Transverse colon (tissue), 4 donors: ENCODE results near the gene FLOT2. TPM values are rescaled to one million over a fixed set of nuclear protein-coding genes. Genes with fewer than 3 reads are reported as not detected.
"Not testable (repeated sequence)": the region's sequence is repeated elsewhere in the genome, so short reads cannot be mapped to it uniquely, and the experiment has no call there.

Experiments used
- DNase-seq: peaks from one replicate; pipeline ENCODE4 v3.0.0-alpha.2; 2019
- H3K27ac ChIP-seq, 4 donors: fragments of 200-600 bp; sonication (generic); 2 replicates each; pipeline ENCODE4 v1.5.1; 2016 to 2018; ENCODE audit warnings: inconsistent platforms in 4 of 4
- H3K27me3 ChIP-seq: fragments of 200-600 bp; sonication (generic); 2 replicates; pipeline ENCODE4 v1.5.1; 2017; ENCODE audit warnings: inconsistent platforms
- H3K36me3 ChIP-seq, 4 donors: fragments of 200-600 bp; sonication (generic); 2 replicates each; pipeline ENCODE4 v1.5.1; 2017 to 2019; ENCODE audit warnings: inconsistent platforms in 4 of 4
- H3K4me1 ChIP-seq, 4 donors: fragments of 200-600 bp; sonication (generic); 2 replicates each; pipeline ENCODE4 v1.5.1; 2017 to 2020; ENCODE audit warnings: inconsistent platforms in 4 of 4
- H3K4me3 ChIP-seq, 4 donors: fragments of 200-600 bp; sonication (generic); 1 replicate in 1 of 4; 2 replicates in 3 of 4; pipeline versions ENCODE4 v1.5.1 to v1.6.1; 2017 to 2019; ENCODE audit warnings: inconsistent platforms in 4 of 4
- H3K9me3 ChIP-seq, 2 donors: fragments of 200-600 bp; sonication (generic); 2 replicates each; pipeline ENCODE4 v1.5.1; 2017 to 2019; ENCODE audit warnings: inconsistent platforms in 2 of 2
- EP300 ChIP-seq: sonication (generic); formaldehyde crosslinking; IDR thresholded peaks from one replicate; pipeline ENCODE4 v1.6.1; 2017; ENCODE audit warnings: antibody characterized with exemption, low read depth
- POLR2A ChIP-seq: fragments of 450-650 bp; IDR thresholded peaks from one replicate; pipeline ENCODE4 v1.6.1; 2016; ENCODE audit warnings: antibody characterized with exemption, mild to moderate bottlenecking, moderate library complexity
- POLR2AphosphoS5 ChIP-seq, 3 donors: sonication (generic); formaldehyde crosslinking; IDR thresholded peaks; one replicate each; pipeline ENCODE4 v1.6.1; 2016; ENCODE audit warnings: antibody characterized with exemption in 3 of 3
- WGBS, 2 donors: methylation state at CpG; one replicate each; pipeline ENCODE4 v1.1.5; 2018; ENCODE audit warnings: low coverage in 1 of 2; 5-methylcytosine and 5-hydroxymethylcytosine counted together
- in situ Hi-C, 4 donors: fragments of 200-750 bp; cut with MboI; loops; one replicate each; pipeline versions ENCODE4 v1.15.0 to v1.15.1; 2017; ENCODE audit warnings: low sequenced_read_pairs in 3 of 4, low pct_ligation_motif_present in 1 of 4, low pct_unique_long_range_greater_than_20kb in 1 of 4
- intact Hi-C: fragments of 100-400 bp; cut with DNase I; formaldehyde crosslinking; loops from one replicate; pipeline ENCODE4 v1.15.1; 2023; ENCODE audit warnings: low total_unique reads
- total RNA-seq, 4 donors: library from RNA; depleted of rRNA; stranded (reverse); fragments of >200 nt; gene quantifications; one replicate each; pipeline ENCODE4 v1.1.0, GENCODE V29; 2016
- TF ChIP-seq, protein P1 (sequence below), 5 experiments: fragments of 200-600 bp in 3 of 5; fragments of 450-650 bp in 2 of 5; sonication (generic) in 3 of 5; IDR thresholded peaks; 1 replicate in 2 of 5; 2 replicates in 3 of 5; pipeline ENCODE4 v1.5.1; 2016 to 2017; ENCODE audit warnings: antibody characterized with exemption in 5 of 5, inconsistent platforms in 3 of 5, mild to moderate bottlenecking in 2 of 5, moderate library complexity in 1 of 5

The FLOT2 gene
- total RNA-seq, 4 donors from 2014 or later = 35.8 to 95.8 (median 46.5) TPM

DNA sequence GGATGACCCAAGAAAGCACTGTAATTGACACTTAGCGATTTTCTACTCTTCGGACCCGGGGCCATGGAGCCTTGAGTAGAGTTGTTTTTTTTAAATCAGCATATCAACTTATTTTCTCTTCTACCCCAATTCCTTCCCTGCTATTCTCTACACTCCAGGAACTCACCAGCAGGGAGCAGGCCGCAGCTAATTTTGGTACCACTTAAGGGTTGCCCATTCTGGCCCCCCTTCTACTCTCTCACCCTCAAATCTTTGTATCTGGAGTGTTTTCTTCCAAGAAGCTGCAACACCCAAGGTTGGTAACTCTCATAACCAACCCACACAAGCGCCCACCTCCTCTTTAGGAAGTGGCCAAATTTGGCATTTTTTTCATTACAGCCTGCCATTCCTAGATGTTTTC lies 48.3 kb downstream of the FLOT2 start:
- WGBS, 2 donors = 82 to 83% methylated on average over 5 of the region's 5 CpGs
- Histone ChIP-seq H3K27ac (no peak overlapping the region), H3K9me3 (no peaks in the 10 kb centered on the region), H3K4me1 (peaks cover 0 to 3% (median 3%) of the 10 kb centered on the region in 4 donors), H3K27me3 (no peaks in the 10 kb centered on the region), H3K36me3 (no peaks in the 10 kb centered on the region), H3K4me3 (no peak overlapping the region)
- in situ Hi-C loops = no loop called here
- DNase-seq = no peak
- intact Hi-C loops = no loop called here
- TF ChIP-seq EP300 (no peak), POLR2A (no peak), POLR2AphosphoS5 (IDR thresholded peaks at IDR 0.05) (no peak)
- TF ChIP-seq, protein P1, sequence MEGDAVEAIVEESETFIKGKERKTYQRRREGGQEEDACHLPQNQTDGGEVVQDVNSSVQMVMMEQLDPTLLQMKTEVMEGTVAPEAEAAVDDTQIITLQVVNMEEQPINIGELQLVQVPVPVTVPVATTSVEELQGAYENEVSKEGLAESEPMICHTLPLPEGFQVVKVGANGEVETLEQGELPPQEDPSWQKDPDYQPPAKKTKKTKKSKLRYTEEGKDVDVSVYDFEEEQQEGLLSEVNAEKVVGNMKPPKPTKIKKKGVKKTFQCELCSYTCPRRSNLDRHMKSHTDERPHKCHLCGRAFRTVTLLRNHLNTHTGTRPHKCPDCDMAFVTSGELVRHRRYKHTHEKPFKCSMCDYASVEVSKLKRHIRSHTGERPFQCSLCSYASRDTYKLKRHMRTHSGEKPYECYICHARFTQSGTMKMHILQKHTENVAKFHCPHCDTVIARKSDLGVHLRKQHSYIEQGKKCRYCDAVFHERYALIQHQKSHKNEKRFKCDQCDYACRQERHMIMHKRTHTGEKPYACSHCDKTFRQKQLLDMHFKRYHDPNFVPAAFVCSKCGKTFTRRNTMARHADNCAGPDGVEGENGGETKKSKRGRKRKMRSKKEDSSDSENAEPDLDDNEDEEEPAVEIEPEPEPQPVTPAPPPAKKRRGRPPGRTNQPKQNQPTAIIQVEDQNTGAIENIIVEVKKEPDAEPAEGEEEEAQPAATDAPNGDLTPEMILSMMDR (IDR thresholded peaks at IDR 0.05) = no peak

DNA sequence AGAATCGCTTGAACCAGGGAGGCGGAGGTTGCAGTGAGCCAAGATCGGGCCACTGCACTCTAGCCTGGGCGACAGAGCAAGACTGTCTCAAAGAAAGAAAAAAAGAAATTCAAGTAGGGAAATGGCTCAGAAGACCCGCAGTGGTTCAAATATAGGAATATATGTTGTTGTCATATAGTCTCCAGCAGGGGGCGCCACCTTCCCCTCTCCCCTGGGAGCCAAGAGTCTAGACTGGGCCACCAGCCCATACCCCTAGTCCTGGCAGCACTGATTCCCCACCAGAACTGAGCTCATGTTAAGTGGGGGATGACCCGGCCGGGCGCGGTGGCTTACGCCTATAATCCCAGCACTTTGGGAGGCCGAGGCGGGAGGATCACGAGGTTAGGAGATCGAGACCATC lies 48.9 kb downstream of the FLOT2 start:
- 81 to 84% methylated on average over 9 to 15 of the region's 15 CpGs for WGBS, 2 donors
- H3K27ac ChIP-seq, H3K36me3 ChIP-seq, H3K27me3 ChIP-seq, intact Hi-C loops, H3K4me1 ChIP-seq, H3K9me3 ChIP-seq, H3K4me3 ChIP-seq, in situ Hi-C loops: not testable (repeated sequence)
- peak; percentile 62 for DNase-seq
- TF ChIP-seq, protein P1 (IDR thresholded peaks at IDR 0.05) = peak; percentile 43 to 58 (median 55)

DNA sequence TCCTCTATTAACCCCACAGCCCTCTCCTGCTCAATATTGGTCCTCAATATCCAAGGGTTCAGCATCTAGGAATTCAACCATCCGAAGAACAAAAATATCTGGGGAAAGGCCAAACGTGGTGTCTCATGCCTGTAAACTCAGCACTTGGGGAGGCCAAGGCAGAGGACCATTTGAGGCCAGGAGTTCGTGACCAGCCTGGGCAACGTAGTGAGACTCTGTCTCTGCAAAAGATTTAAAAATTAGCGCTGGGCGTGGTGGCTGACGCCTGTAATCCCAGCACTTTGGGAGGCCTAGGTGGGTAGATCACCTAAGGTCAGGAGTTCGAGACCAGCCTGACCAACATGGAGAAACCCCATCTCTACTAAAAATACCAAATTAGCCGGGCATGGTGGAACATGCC lies 50.8 kb downstream of the FLOT2 start:
- H3K4me3 ChIP-seq, H3K9me3 ChIP-seq, H3K4me1 ChIP-seq, H3K27ac ChIP-seq, in situ Hi-C loops, H3K36me3 ChIP-seq, intact Hi-C loops, DNase-seq, H3K27me3 ChIP-seq: not testable (repeated sequence)
- WGBS, 2 donors = 87% methylated on average over 9 of the region's 9 CpGs; no CpG with 5 or more reads in 1 of the 2 donors

DNA sequence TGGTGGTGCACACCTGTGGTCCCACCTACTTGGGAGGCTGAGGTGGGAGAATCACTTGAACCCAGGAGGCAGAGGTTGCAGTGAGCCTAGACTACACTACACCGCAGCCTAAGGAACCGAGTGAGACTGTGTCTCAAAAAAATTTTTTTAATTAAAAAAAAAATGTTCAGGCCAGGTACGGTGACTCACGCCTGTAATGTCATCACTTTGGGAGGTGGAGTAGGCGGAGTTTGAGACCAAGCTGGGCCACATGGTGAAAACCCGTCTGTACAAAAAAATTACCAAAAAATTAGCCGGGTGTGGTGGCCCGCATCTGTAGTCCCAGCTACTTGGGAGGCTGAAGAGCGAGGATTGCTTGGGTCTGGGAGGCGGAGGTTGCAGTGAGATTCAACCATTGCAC lies 51.3 kb downstream of the FLOT2 start:
- peaks cover 2 to 10% (median 7%) of the 10 kb centered on the region in 4 donors for H3K4me1 ChIP-seq
- H3K4me3 ChIP-seq = no peak overlapping the region
- DNase-seq = no peak
- no peak overlapping the region for H3K27ac ChIP-seq
- 86 to 89% methylated on average over 3 to 10 of the region's 10 CpGs for WGBS, 2 donors
- H3K27me3 ChIP-seq = no peaks in the 10 kb centered on the region
- no peaks in the 10 kb centered on the region for H3K36me3 ChIP-seq
- no peak for TF ChIP-seq POLR2A
- TF ChIP-seq, protein P1 (IDR thresholded peaks at IDR 0.05) = no peak
- TF ChIP-seq POLR2AphosphoS5 (IDR thresholded peaks at IDR 0.05) = no peak
- TF ChIP-seq EP300 = no peak
- H3K9me3 ChIP-seq = no peaks in the 10 kb centered on the region
- in situ Hi-C loops = no loop called here
- intact Hi-C loops = no loop called here

DNA sequence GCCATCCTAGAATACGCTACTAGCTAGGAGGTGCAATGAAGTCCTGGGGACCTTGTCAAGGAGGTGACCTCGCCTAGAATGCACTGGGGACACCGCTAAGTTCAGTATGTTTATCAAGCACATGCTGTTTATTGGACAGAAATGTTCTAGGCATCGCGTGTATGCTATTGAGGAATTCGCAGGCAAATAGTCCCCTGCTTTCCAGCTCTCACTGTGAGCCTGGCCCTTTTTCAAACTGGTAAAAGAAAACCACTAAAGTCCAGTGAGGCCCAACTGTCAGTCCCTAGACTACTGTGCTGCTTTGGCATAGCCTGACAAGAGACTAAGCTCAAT lies 53.8 kb downstream of the FLOT2 start:
- Histone ChIP-seq H3K36me3 (no peaks in the 10 kb centered on the region), H3K27me3 (no peaks in the 10 kb centered on the region), H3K4me3 (no peak overlapping the region), H3K4me1 (peaks cover 7 to 25% (median 15%) of the 10 kb centered on the region in 4 donors), H3K9me3 (no peaks in the 10 kb centered on the region), H3K27ac (no peak overlapping the region)
- in situ Hi-C loops = no loop called here
- DNase-seq = no peak
- TF ChIP-seq, protein P1 (IDR thresholded peaks at IDR 0.05) = no peak
- TF ChIP-seq POLR2A = no peak
- no peak for TF ChIP-seq EP300
- TF ChIP-seq POLR2AphosphoS5 (IDR thresholded peaks at IDR 0.05) = no peak
- intact Hi-C loops = no loop called here
- 93 to 95% methylated on average over 4 to 6 of the region's 6 CpGs for WGBS, 2 donors
